ENCODE results near the gene LRIT2. TPM values are rescaled to one million over a fixed set of nuclear protein-coding genes. Genes with fewer than 3 reads are reported as not detected.

LRIT2 gene
- total RNA-seq (2022) (not detected in 2 replicates), Bru-seq, nascent RNA (not detected), BruChase-seq, experiment 1, labeled RNA remaining after a 6-hour chase (not detected), BruChase-seq, experiment 2, labeled RNA remaining after a 2-hour chase (not detected)
- long read RNA-seq: 0 reads

- no peaks in the 10 kb centered on the region for H3K4me1 Mint-ChIP-seq (ENCODE audit: low read depth, unreplicated experiment)
- no TSS peak for BruUV-seq (replicated peaks)
- no peak within 1 kb of the TSS for H3K4me3 Mint-ChIP-seq (ENCODE audit: low read depth, unreplicated experiment)
- CTCF ChIA-PET: no interaction called here
- DNase-seq: no peak
- intact Hi-C loops (cut with micrococcal nuclease; ENCODE audit: unreplicated experiment): no loop called here
- H3K27ac Mint-ChIP-seq (ENCODE audit: unreplicated experiment): no peak within 1 kb of the TSS
- peaks cover 44% of the 10 kb centered on the region for H3K27me3 Mint-ChIP-seq (ENCODE audit: unreplicated experiment)
- no peak for TF ChIP-seq CTCF (IDR thresholded peaks at IDR 0.05; ENCODE audit: unreplicated experiment)
- H3K36me3 Mint-ChIP-seq (ENCODE audit: insufficient read depth, unreplicated experiment): no peaks in the 10 kb centered on the region
- no peaks in the 10 kb centered on the region for H3K9me3 Mint-ChIP-seq (ENCODE audit: low read depth, unreplicated experiment)
Measured at GRCh38 chr10:84225427-84226173, at the start of gene LRIT2. Gene LRIT2, minus strand, starts transcription at chr10:84225544. Its CDS starts 24 bp downstream, at chr10:84225520.

GRCh38 chr10:84270708-84271107 is 45.4 kb upstream of the LRIT2 start:
- CTCF ChIA-PET: no interaction called here
- Mint-ChIP-seq H3K27me3 (ENCODE audit: unreplicated experiment) (no peaks in the 10 kb centered on the region), H3K4me3 (ENCODE audit: low read depth, unreplicated experiment) (no peak overlapping the region), H3K4me1 (ENCODE audit: low read depth, unreplicated experiment) (peaks cover 8% of the 10 kb centered on the region), H3K36me3 (ENCODE audit: insufficient read depth, unreplicated experiment) (no peaks in the 10 kb centered on the region), H3K9me3 (ENCODE audit: low read depth, unreplicated experiment) (no peaks in the 10 kb centered on the region), H3K27ac (ENCODE audit: unreplicated experiment) (no peak overlapping the region)
- intact Hi-C loops (cut with micrococcal nuclease; ENCODE audit: unreplicated experiment): no loop called here
- no TSS peak for BruUV-seq (replicated peaks)
- no peak for DNase-seq
- TF ChIP-seq CTCF (IDR thresholded peaks at IDR 0.05; ENCODE audit: unreplicated experiment): no peak

GRCh38 chr10:84269773-84270172 is 44.4 kb upstream of the LRIT2 start:
- no peaks in the 10 kb centered on the region for H3K9me3 Mint-ChIP-seq (ENCODE audit: low read depth, unreplicated experiment)
- H3K27me3 Mint-ChIP-seq (ENCODE audit: unreplicated experiment): peaks cover 3% of the 10 kb centered on the region
- TF ChIP-seq CTCF (IDR thresholded peaks at IDR 0.05; ENCODE audit: unreplicated experiment): no peak
- DNase-seq: no peak
- no TSS peak for BruUV-seq (replicated peaks)
- H3K4me1 Mint-ChIP-seq (ENCODE audit: low read depth, unreplicated experiment): peaks cover 8% of the 10 kb centered on the region
- no peak overlapping the region for H3K4me3 Mint-ChIP-seq (ENCODE audit: low read depth, unreplicated experiment)
- CTCF ChIA-PET: no interaction called here
- intact Hi-C loops (cut with micrococcal nuclease; ENCODE audit: unreplicated experiment): loop anchor here (5.0 to 10.0 kb wide), 2 partner anchors 98 to 165 kb away; no protein-coding TSS in a partner anchor
- no peak overlapping the region for H3K27ac Mint-ChIP-seq (ENCODE audit: unreplicated experiment)
- H3K36me3 Mint-ChIP-seq (ENCODE audit: insufficient read depth, unreplicated experiment): no peaks in the 10 kb centered on the region

GRCh38 chr10:84269162-84269561 is 43.8 kb upstream of the LRIT2 start:
- TF ChIP-seq CTCF (IDR thresholded peaks at IDR 0.05; ENCODE audit: unreplicated experiment): no peak
- Mint-ChIP-seq H3K4me3 (ENCODE audit: low read depth, unreplicated experiment) (no peak overlapping the region), H3K27me3 (ENCODE audit: unreplicated experiment) (peaks cover 10% of the 10 kb centered on the region), H3K9me3 (ENCODE audit: low read depth, unreplicated experiment) (no peaks in the 10 kb centered on the region), H3K4me1 (ENCODE audit: low read depth, unreplicated experiment) (peaks cover 8% of the 10 kb centered on the region), H3K27ac (ENCODE audit: unreplicated experiment) (no peak overlapping the region), H3K36me3 (ENCODE audit: insufficient read depth, unreplicated experiment) (no peaks in the 10 kb centered on the region)
- no peak for DNase-seq
- BruUV-seq (replicated peaks): no TSS peak
- CTCF ChIA-PET: no interaction called here
- intact Hi-C loops (cut with micrococcal nuclease; ENCODE audit: unreplicated experiment): loop anchor here (5.0 to 10.0 kb wide), 2 partner anchors 98 to 166 kb away; no protein-coding TSS in a partner anchor

Data from Calu3 (cell line).